ENCODE data around the gene CCNJ.
"Not testable (repeated sequence)": the region's sequence is repeated elsewhere in the genome, so short reads cannot be mapped to it uniquely, and the experiment has no call there.

Gene CCNJ, protein sequence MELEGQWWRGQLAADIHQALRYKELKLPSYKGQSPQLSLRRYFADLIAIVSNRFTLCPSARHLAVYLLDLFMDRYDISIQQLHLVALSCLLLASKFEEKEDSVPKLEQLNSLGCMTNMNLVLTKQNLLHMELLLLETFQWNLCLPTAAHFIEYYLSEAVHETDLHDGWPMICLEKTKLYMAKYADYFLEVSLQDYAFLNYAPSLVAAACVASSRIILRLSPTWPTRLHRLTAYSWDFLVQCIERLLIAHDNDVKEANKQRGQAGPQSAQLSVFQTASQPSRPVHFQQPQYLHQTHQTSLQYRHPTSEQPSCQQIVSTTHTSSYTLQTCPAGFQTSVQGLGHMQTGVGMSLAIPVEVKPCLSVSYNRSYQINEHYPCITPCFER

GRCh38 chr10:96043033-96043892, at the start of gene CCNJ:
Gene CCNJ (plus strand): TSS chr10:96043583. CDS start chr10:96044394, 811 bp downstream.
- H3K4me3 ChIP-seq, result peak within 1 kb of the TSS; percentile 63 to 92 (median 82)
- H3K27ac ChIP-seq, result peak within 1 kb of the TSS; percentile 74 to 99 (median 88)

GRCh38 chr10:95994376-95994775, 49.0 kb upstream of the CCNJ start:
- not testable (repeated sequence) for H3K4me3 ChIP-seq, H3K27ac ChIP-seq

GRCh38 chr10:95998255-95998784, 45.1 kb upstream of the CCNJ start:
- H3K27ac ChIP-seq, result no peak overlapping the region
- no peak overlapping the region for H3K4me3 ChIP-seq

- Histone ChIP-seq H3K4me3 (no peak overlapping the region), H3K27ac (no peak overlapping the region)
Observed at GRCh38 chr10:96013956-96014355, 29.4 kb upstream of the CCNJ start.

DNA sequence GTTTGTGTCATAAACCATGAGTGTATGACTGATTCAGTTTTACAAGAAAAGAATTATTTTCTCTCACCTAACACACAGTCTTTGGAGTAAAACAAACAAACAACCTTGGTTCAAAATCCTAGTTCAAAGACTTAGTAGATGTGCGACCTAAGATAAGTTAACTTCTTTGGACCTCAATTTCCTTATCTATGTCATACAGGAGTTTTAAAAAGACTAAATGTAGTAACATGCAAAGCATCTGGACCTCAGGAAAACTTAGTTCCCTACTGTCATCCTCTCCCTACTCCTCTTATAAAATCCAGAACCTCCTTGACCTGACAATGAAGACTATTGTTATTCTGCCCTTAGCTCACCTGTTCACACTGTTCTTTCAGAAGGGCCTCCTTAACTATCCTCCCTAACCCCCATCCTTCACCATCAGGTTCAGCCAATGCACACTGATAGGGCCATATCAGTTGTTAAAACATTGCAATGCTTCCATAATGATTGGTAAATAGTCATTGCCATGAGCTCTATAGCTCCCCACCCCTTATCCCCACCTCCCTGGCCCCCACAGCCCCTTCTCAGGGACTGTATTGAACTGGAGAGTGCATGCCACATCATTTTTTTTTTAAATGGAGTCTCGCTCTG, 28.8 kb upstream of the CCNJ start:
- Histone ChIP-seq H3K4me3 (no peak overlapping the region), H3K27ac (no peak overlapping the region)

GRCh38 chr10:96017191-96017687, 26.1 kb upstream of the CCNJ start:
- Histone ChIP-seq H3K4me3 (no peak overlapping the region), H3K27ac (no peak overlapping the region)

- H3K4me3 ChIP-seq, result no peak overlapping the region
- H3K27ac ChIP-seq, result no peak overlapping the region
Observed at GRCh38 chr10:96021332-96021731, 22.1 kb upstream of the CCNJ start.

- H3K27ac ChIP-seq, result no peak overlapping the region
- H3K4me3 ChIP-seq, result no peak overlapping the region
Observed at GRCh38 chr10:96022739-96023138, 20.6 kb upstream of the CCNJ start.

DNA sequence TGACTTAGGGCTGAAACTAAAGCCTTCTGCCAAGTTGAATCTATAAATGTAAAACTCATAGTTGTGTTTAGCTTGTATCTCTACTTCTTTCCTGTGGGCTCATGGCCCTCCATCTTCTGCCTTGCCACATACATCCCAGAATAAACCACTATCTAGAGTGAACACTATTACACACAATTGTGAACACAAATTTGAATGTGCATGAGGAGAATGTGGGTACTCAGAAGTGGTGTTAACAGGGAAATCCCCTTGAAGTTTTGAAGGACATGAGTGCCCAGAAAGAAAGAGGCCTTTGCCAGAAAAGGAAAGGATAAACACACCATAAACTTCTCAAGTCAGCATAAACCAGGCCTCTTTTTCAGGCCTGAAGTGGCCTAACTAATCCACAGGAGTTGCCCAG, 20.2 kb upstream of the CCNJ start:
- Histone ChIP-seq H3K4me3 (no peak overlapping the region), H3K27ac (no peak overlapping the region)

DNA sequence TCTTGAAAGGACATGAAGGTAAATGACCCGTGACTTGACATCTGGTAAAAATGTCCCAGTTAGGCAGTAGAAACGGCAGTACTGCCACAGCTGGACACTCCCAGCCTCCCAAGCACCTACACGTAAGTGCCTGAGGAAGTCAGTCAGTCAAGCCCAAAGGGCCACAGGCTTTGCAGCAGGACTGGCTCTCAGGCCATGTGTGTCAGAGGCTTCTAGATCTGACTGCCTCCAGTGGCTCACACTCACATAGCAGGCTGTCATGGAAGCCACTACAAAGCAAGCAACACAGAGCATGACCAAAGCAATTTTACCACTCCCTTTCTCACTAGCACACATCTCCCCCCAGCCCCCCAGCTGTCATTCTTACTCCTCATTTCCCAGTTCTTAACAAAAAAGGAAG, 17.8 kb upstream of the CCNJ start:
- no peak overlapping the region for H3K4me3 ChIP-seq
- no peak overlapping the region for H3K27ac ChIP-seq

DNA sequence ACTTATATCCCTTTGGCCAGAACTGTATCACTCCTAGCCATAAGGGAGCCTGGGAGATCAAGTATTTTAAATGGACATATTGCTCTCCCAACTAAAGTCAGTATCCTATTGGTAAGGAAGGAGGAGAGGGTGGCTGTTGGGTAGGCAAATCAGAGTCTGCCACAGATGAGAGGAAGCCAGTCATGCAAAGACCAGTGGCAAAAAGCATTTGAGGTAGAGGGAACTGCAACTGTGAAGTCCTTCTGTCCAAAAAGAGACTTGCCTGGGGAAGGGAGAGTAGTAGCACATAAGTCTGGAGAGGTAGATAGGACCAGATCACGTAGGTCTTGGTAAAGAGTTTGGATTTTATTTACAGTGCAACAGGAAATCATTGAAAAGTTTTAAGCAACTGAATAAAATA, 8.8 kb upstream of the CCNJ start:
- H3K27ac ChIP-seq, result no peak overlapping the region
- no peak overlapping the region for H3K4me3 ChIP-seq

DNA sequence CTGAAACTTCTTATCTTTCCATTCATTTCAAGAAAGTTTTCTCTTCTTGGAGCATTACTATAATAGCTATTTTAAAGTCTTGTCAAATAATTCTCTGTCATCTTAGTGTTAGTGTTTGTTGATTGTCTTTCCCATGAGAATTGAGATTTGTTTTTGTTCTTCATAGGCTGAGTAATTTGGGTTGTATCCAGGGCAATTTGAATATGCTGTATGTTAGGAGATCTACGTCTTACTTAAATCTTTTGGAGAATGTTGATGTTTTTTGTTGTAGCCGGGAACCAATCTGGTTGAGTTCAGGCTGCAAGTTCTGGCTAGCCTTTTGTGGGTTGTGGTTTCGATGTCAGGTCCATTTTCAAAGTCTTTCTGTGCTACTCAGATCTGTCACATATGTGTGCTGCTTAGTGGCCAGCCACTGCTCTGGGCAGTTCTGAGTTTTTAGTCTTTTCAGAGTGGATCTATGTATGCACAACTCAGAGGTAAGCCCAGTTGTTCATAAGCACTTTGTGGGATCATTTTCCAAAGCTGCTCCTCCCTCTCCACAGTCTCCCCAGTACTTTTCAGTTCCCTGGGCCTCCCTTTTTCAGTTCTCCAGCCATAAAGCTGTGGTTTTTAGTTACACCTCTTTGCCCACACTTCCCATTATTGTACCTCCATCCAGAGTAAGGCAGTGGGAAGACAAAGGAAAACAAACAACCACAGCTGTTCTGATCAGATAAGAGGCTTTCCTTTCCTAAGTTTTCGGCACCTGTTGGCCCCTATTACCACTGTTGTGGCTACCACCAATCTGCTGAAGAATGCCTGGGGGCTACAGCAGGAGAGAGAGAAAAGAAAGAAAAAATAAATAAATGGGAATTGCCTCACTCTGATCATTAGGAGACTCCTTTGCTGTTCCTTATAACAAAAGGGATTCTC, 4.7 kb upstream of the CCNJ start:
- Histone ChIP-seq H3K4me3 (no peak overlapping the region), H3K27ac (no peak overlapping the region)

DNA sequence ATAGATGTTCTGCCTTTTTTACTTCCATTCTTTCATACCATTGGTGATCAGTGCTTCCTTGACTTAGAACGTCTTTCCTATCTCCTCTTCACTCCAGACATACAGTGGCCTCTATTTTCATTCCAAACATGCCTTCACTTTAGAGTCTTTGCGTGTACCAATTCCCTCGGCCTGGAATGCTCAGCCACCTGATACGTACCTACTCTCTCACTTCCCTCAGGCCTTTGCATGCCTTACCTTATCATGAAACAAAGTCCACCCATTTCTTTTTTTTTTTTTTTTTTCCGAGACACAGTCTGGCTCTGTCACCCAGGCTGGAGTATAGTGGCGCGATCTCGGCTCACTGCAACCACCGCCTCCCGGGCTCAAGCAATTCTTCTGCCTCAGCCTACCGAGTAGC, 2.2 kb upstream of the CCNJ start:
- no peak overlapping the region for H3K27ac ChIP-seq
- no peak overlapping the region for H3K4me3 ChIP-seq

DNA sequence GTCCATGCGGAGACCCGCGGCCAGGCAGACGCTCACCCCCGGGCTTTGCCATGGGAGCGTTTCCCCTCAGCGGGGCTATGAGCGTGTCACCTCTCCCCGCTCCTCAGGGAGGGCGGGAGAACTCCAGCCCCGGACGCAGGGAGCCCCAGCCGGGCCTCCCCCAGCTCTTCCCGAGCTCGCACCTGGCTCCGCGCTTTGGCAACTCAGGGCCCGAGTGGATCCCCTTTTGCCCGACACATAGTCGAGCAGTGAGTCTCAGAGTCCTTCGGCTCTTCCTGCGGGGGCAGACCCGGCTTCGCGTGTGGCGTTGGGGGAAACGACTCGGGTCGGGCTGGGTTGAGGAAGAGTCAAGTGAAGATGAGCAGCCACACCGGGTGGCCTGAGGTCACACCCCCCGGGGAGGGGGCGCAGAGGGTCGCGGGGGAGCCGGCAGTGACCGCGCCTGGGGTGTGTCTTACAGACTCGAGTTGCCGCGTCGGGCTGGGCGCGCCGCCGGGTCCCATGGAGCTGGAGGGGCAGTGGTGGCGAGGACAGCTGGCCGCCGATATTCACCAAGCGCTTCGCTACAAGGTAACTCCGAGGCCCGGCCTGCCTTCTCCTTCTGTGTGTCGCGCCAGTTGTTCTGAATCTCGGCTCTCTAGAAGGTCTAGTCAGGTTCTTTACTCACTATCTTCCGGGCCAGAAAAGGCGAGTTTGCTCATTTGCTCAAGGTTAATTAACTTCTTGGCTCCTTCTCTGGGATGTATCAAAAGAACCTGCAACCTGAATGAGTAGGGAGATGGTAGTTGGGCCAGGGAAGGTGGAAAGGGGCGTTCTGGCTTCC, 721 bp downstream of the CCNJ start:
- H3K27ac ChIP-seq, result peak overlapping the region; percentile 74 to 99 (median 88)
- peak overlapping the region; percentile 63 to 92 (median 82) for H3K4me3 ChIP-seq

DNA sequence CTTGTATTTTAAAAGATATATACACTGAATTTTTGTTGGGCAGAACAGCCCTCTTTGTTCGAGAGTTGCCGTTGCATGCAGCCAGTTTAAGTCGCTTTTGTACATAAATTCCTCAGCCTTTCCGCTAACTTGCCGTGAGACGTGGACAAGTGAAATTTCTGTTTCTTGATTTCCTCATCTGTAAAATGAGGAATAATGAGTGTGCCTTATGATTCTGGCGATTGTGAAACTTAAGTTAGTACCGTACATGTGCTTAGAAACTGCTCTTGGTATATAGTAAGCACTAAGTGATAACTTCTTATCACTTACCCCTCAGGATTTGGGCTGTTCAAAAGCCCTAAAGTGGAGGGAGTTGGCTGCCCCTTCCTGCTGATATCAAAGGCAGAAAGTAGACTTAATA, 1.4 kb downstream of the CCNJ start:
- Histone ChIP-seq H3K4me3 (peak overlapping the region; percentile 63 to 92 (median 82)), H3K27ac (peak overlapping the region in 17 of 21 experiments; percentile 81 to 99 (median 88))

DNA sequence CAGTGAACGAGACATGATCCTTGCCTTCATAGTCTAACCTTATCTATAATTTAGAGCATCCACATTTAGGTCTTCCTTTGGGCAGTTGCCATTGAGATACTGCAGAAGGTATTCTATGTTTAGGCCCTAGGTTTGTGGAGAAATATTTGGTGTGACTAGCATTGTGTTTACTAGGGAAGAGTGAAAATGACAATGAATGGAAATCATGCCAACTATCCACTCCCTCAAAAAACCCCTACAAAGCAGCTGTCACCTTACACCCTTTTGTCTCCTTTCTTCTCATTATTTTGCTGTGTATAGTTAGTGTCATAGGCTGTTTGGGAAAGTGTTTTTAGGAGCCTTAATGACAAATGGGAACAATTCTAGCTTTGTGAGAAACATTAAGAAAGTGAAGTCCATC, 3.2 kb downstream of the CCNJ start:
- Histone ChIP-seq H3K4me3 (no peak overlapping the region), H3K27ac (no peak overlapping the region)

DNA sequence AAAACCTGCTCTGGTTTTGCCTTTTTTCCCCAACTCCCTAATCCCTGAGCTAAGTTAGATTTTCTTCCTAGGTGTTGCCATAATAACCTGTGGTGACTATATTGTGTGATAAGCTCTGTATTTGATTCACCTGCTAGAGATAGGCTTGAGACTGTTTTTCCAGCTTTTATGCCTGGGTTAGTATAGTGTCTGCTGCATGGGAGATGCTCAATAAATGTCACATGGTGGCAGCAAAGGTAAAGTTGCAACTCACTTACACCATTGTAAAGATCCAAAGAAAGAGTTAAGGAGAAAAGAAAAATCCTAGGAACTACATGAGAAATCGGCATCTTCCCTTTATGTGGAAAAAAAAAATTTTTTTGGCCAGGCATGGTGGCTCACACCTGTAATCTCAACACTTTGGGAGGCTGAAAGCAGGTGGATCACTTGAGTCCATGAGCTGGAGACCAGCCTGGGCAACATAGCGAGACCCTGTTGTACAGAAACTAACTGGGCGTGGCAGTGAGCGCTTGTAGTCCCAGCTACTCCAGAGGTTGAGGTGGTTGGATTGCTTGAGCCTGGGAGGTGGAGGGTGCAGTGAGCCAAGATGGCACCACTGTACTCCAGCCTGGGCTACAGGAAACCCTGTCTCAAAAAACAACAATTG, 3.7 kb downstream of the CCNJ start:
- H3K27ac ChIP-seq, result no peak overlapping the region

GRCh38 chr10:96047925-96048324, 4.5 kb downstream of the CCNJ start:
- not testable (repeated sequence) for H3K27ac ChIP-seq, H3K4me3 ChIP-seq

More for the DNA sequence above, 3.7 kb downstream of the CCNJ start:
- no peak overlapping the region for H3K4me3 ChIP-seq
